Measurements from ENCODE around the gene ATP5MK. TPM values are rescaled to one million over a fixed set of nuclear protein-coding genes. Genes with fewer than 3 reads are reported as not detected.
A peak's percentile ranks its signal among the peaks of the same experiment; 100 is the strongest.
"Not testable (repeated sequence)": the region's sequence is repeated elsewhere in the genome, so short reads cannot be mapped to it uniquely, and the experiment has no call there.

ATP5MK gene
- polyA plus RNA-seq, 3 donors = 192 to 270 (median 233) TPM

GRCh38 chr10:103423748-103424147 is 27.5 kb upstream of the ATP5MK start:
- DNase-seq (ENCODE audit: extremely low read depth in 1 of 11, low read depth in 9 of 11, low spot score in 4 of 11) = no peak

GRCh38 chr10:103419101-103419500 is 22.8 kb upstream of the ATP5MK start:
- DNase-seq (ENCODE audit: extremely low read depth in 1 of 11, low read depth in 9 of 11, low spot score in 4 of 11) = no peak

- DNase-seq (ENCODE audit: extremely low read depth in 1 of 11, low read depth in 9 of 11, low spot score in 4 of 11) = no peak
Observed at GRCh38 chr10:103417601-103418000, 21.3 kb upstream of the ATP5MK start.

- not testable (repeated sequence) for DNase-seq (ENCODE audit: extremely low read depth in 1 of 11, low read depth in 9 of 11, low spot score in 4 of 11)
Observed at GRCh38 chr10:103417148-103417469, 20.8 kb upstream of the ATP5MK start.

- DNase-seq (ENCODE audit: extremely low read depth in 1 of 11, low read depth in 9 of 11, low spot score in 4 of 11) = peak in 10 of 11 donors; percentile 18 to 68 (median 46)
Observed at GRCh38 chr10:103416436-103417147, 20.3 kb upstream of the ATP5MK start.

GRCh38 chr10:103415581-103415980 is 19.3 kb upstream of the ATP5MK start:
- DNase-seq (ENCODE audit: extremely low read depth in 1 of 11, low read depth in 9 of 11, low spot score in 4 of 11) = no peak

GRCh38 chr10:103413564-103413963 is 17.3 kb upstream of the ATP5MK start:
- DNase-seq (ENCODE audit: extremely low read depth in 1 of 11, low read depth in 9 of 11, low spot score in 4 of 11) = no peak

GRCh38 chr10:103397191-103397825 is 1.0 kb upstream of the ATP5MK start:
- DNase-seq (ENCODE audit: extremely low read depth in 1 of 11, low read depth in 9 of 11, low spot score in 4 of 11) = no peak

- no peak for DNase-seq (ENCODE audit: extremely low read depth in 1 of 11, low read depth in 9 of 11, low spot score in 4 of 11)
Observed at GRCh38 chr10:103396789-103397087, 463 bp upstream of the ATP5MK start.

- peak in 7 of 11 donors; percentile 2 to 20 (median 8) for DNase-seq (ENCODE audit: extremely low read depth in 1 of 11, low read depth in 9 of 11, low spot score in 4 of 11)
Observed at GRCh38 chr10:103395754-103396066, 565 bp downstream of the ATP5MK start.

- DNase-seq (ENCODE audit: extremely low read depth in 1 of 11, low read depth in 9 of 11, low spot score in 4 of 11) = no peak
Observed at GRCh38 chr10:103394180-103394579, 2.1 kb downstream of the ATP5MK start.

- DNase-seq (ENCODE audit: extremely low read depth in 1 of 11, low read depth in 9 of 11, low spot score in 4 of 11) = no peak
Observed at GRCh38 chr10:103382769-103383168, 13.5 kb downstream of the ATP5MK start.

GRCh38 chr10:103374263-103374662 is 22.0 kb downstream of the ATP5MK start:
- DNase-seq (ENCODE audit: extremely low read depth in 1 of 11, low read depth in 9 of 11, low spot score in 4 of 11) = no peak

GRCh38 chr10:103373544-103373943 is 22.7 kb downstream of the ATP5MK start:
- no peak for DNase-seq (ENCODE audit: extremely low read depth in 1 of 11, low read depth in 9 of 11, low spot score in 4 of 11)

GRCh38 chr10:103367782-103368518 is 28.3 kb downstream of the ATP5MK start, which contains the start of gene TAF5:
Gene TAF5, plus strand, starts transcription at chr10:103367976. Its CDS starts 14 bp downstream, at chr10:103367990.
- DNase-seq (ENCODE audit: extremely low read depth in 1 of 11, low read depth in 9 of 11, low spot score in 4 of 11) = peak; percentile 86 to 96 (median 92)

- DNase-seq (ENCODE audit: extremely low read depth in 1 of 11, low read depth in 9 of 11, low spot score in 4 of 11) = no peak
Observed at GRCh38 chr10:103367379-103367781, 28.9 kb downstream of the ATP5MK start.

GRCh38 chr10:103360791-103361190 is 35.5 kb downstream of the ATP5MK start:
- DNase-seq (ENCODE audit: extremely low read depth in 1 of 11, low read depth in 9 of 11, low spot score in 4 of 11) = not testable (repeated sequence)

- not testable (repeated sequence) for DNase-seq (ENCODE audit: extremely low read depth in 1 of 11, low read depth in 9 of 11, low spot score in 4 of 11)
Observed at GRCh38 chr10:103359493-103359892, 36.8 kb downstream of the ATP5MK start.

- DNase-seq (ENCODE audit: extremely low read depth in 1 of 11, low read depth in 9 of 11, low spot score in 4 of 11) = no peak
Observed at GRCh38 chr10:103355906-103356599, 40.2 kb downstream of the ATP5MK start.

- DNase-seq (ENCODE audit: extremely low read depth in 1 of 11, low read depth in 9 of 11, low spot score in 4 of 11) = not testable (repeated sequence)
Observed at GRCh38 chr10:103354567-103354966, 41.7 kb downstream of the ATP5MK start.
